GM19455 (cell line): ENCODE results near the gene INHBE.

Experiments used
- ATAC-seq: cut with Tn5 transposase; IDR thresholded peaks from one replicate; pipeline ENCODE4 v1.9.1; 2021; ENCODE audit not compliant: unreplicated experiment

The INHBE gene

GRCh38 chr12:57460841-57461275 is 5.8 kb downstream of the INHBE start:
- ATAC-seq = no peak

GRCh38 chr12:57461276-57461916 is 6.3 kb downstream of the INHBE start:
- no peak for ATAC-seq

- ATAC-seq = no peak
Measured at GRCh38 chr12:57461917-57462250, 6.8 kb downstream of the INHBE start.

- ATAC-seq = peak; percentile 64
Measured at GRCh38 chr12:57462251-57462911, 7.3 kb downstream of the INHBE start.

GRCh38 chr12:57462912-57463253 is 7.8 kb downstream of the INHBE start:
- no peak for ATAC-seq

- ATAC-seq = no peak
Measured at GRCh38 chr12:57464569-57464968, 9.5 kb downstream of the INHBE start.

- ATAC-seq = no peak
Measured at GRCh38 chr12:57465030-57465746, 10.1 kb downstream of the INHBE start.

GRCh38 chr12:57465747-57466505 is 10.8 kb downstream of the INHBE start:
- no peak for ATAC-seq

- no peak for ATAC-seq
Measured at GRCh38 chr12:57467212-57467874, 12.2 kb downstream of the INHBE start.

GRCh38 chr12:57467915-57468314 is 12.8 kb downstream of the INHBE start:
- no peak for ATAC-seq

GRCh38 chr12:57469296-57470164 is 14.4 kb downstream of the INHBE start:
- ATAC-seq = no peak

- ATAC-seq = no peak
Measured at GRCh38 chr12:57470286-57470969, 15.3 kb downstream of the INHBE start.

GRCh38 chr12:57470970-57471656 is 16.0 kb downstream of the INHBE start:
- ATAC-seq = no peak

GRCh38 chr12:57471661-57472060 is 16.6 kb downstream of the INHBE start:
- ATAC-seq = no peak

GRCh38 chr12:57472391-57472790 is 17.3 kb downstream of the INHBE start:
- no peak for ATAC-seq

- ATAC-seq = no peak
Measured at GRCh38 chr12:57473392-57473791, 18.3 kb downstream of the INHBE start.

GRCh38 chr12:57473886-57474285 is 18.8 kb downstream of the INHBE start:
- no peak for ATAC-seq

- ATAC-seq = no peak
Measured at GRCh38 chr12:57474430-57474829, 19.3 kb downstream of the INHBE start.

- no peak for ATAC-seq
Measured at GRCh38 chr12:57474862-57475261, 19.8 kb downstream of the INHBE start.
